Endothelial cell (in vitro differentiated cells): ENCODE measurements around the gene MAML2. TPM values are rescaled to one million over a fixed set of nuclear protein-coding genes. Genes with fewer than 3 reads are reported as not detected.
A peak's percentile ranks its signal among the peaks of the same experiment; 100 is the strongest.

Experiments
- DNase-seq: peaks from one replicate; pipeline ENCODE4 v3.0.0; 2021; ENCODE audit warnings: low spot score
- H3K27ac Mint-ChIP-seq: one replicate; pipeline ENCODE4 v1.8.0; 2021; ENCODE audit warnings: mixed read lengths, inconsistent platforms; ENCODE audit not compliant: unreplicated experiment
- H3K27me3 Mint-ChIP-seq: one replicate; pipeline ENCODE4 v1.8.0; 2021; ENCODE audit warnings: mild to moderate bottlenecking, moderate library complexity, mixed read lengths, inconsistent platforms; ENCODE audit not compliant: unreplicated experiment
- H3K36me3 Mint-ChIP-seq: one replicate; pipeline ENCODE4 v1.8.0; 2021; ENCODE audit warnings: mild to moderate bottlenecking, low read depth, mixed read lengths, inconsistent platforms; ENCODE audit not compliant: unreplicated experiment
- H3K4me1 Mint-ChIP-seq: one replicate; pipeline ENCODE4 v1.8.0; 2021; ENCODE audit warnings: mild to moderate bottlenecking, mixed read lengths, inconsistent platforms; ENCODE audit not compliant: unreplicated experiment
- H3K4me3 Mint-ChIP-seq: one replicate; pipeline ENCODE4 v1.8.0; 2021; ENCODE audit warnings: mild to moderate bottlenecking, mixed read lengths, inconsistent platforms; ENCODE audit not compliant: unreplicated experiment
- H3K9me3 Mint-ChIP-seq: one replicate; pipeline ENCODE4 v1.8.0; 2021; ENCODE audit warnings: mixed read lengths, inconsistent platforms; ENCODE audit not compliant: unreplicated experiment
- total RNA-seq: library from RNA; stranded (reverse); fragmentation: NEBNext Ultra II Directional; extraction: Animal tissue kit (Norgen Biotek cat#: 25700); gene quantifications from one replicate; pipeline ENCODE4 v1.2.1, GENCODE V29; 2021; ENCODE audit not compliant: unreplicated experiment
- TF ChIP-seq, protein P1 (sequence below): fragments of 200-600 bp; sonication (generic); IDR thresholded peaks from one replicate; pipeline ENCODE4 v1.5.0; 2021; ENCODE audit warnings: antibody characterized with exemption; ENCODE audit not compliant: unreplicated experiment

The MAML2 gene
- total RNA-seq, 1 donor from 2014 or later = 6.2 TPM

DNA sequence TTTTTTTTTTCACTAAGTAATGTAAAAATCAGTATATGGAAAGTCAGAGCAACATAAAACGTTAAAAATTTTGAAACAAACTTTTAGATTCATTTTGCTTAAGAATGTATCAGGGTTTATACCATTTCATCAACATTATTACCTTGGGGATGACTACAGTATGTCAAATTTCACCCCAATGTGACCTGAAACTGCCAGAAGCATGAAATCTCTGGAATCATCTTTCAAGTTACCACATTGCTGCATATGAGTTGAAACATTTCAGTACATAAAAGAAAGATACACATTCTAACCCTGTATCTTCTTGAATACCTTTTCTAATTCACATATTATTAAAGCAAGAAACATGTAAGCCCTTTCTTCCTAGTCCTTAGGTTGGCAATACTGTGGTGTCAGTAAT, 32.8 kb downstream of the MAML2 start:
- Mint-ChIP-seq H3K27ac (no peak overlapping the region), H3K4me1 (peaks cover 41% of the 10 kb centered on the region), H3K27me3 (peaks cover 3% of the 10 kb centered on the region), H3K9me3 (no peaks in the 10 kb centered on the region), H3K4me3 (no peak overlapping the region), H3K36me3 (no peaks in the 10 kb centered on the region)
- TF ChIP-seq, protein P1, sequence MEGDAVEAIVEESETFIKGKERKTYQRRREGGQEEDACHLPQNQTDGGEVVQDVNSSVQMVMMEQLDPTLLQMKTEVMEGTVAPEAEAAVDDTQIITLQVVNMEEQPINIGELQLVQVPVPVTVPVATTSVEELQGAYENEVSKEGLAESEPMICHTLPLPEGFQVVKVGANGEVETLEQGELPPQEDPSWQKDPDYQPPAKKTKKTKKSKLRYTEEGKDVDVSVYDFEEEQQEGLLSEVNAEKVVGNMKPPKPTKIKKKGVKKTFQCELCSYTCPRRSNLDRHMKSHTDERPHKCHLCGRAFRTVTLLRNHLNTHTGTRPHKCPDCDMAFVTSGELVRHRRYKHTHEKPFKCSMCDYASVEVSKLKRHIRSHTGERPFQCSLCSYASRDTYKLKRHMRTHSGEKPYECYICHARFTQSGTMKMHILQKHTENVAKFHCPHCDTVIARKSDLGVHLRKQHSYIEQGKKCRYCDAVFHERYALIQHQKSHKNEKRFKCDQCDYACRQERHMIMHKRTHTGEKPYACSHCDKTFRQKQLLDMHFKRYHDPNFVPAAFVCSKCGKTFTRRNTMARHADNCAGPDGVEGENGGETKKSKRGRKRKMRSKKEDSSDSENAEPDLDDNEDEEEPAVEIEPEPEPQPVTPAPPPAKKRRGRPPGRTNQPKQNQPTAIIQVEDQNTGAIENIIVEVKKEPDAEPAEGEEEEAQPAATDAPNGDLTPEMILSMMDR = no peak
- no peak for DNase-seq

DNA sequence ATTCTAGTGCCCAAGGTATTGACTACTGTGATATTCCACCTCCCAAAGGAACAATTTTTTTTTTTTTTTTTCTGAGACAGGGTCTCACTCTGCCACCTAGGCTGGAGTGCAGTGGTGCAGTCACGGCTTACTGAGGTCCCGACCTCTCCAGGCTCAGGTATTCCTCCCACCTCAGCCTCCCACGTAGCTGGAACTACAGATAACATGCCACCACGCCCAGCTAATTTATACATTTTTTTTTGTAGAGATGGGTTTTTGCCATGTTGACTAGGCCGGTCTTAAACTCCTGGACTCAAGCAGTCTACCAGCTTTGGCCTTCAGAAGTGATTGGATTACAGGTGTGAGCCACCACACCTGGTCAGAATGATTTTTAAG, 33.4 kb downstream of the MAML2 start:
- TF ChIP-seq, protein P1 = no peak

DNA sequence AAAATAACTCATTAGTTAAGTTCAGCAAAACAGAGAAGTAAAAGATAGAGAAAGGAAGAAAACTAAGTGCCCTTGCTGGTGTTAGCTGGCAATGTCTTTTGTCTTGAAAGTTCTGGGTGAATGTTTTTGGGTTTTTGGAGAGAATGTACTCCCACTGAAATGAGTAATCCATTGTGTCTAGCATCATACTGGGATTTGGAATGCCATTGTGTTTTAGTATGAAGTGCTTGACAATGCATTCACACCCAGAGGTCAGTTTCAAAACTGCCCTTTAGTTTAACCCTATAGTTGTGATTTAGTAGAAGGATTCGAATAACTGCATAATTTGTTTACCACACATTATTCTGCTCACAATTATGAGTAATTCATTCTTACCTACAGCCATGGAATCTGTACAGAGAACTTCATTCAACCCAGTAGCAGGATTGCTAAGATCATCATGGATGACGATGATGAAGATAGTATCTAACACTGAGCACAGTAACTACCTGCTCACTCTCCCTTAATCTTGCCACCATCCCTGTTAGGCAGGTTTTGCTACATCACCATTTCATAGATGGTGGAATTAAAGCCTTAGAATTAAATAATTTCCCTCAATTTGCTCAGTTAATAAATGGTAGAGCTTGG, 33.9 kb downstream of the MAML2 start:
- no peaks in the 10 kb centered on the region for H3K36me3 Mint-ChIP-seq
- TF ChIP-seq, protein P1 = no peak
- H3K4me3 Mint-ChIP-seq = no peak overlapping the region
- DNase-seq = no peak
- H3K9me3 Mint-ChIP-seq = no peaks in the 10 kb centered on the region
- H3K27me3 Mint-ChIP-seq = peaks cover 3% of the 10 kb centered on the region
- peak overlapping the region; percentile 90 for H3K27ac Mint-ChIP-seq
- peaks cover 32% of the 10 kb centered on the region for H3K4me1 Mint-ChIP-seq

More for the DNA sequence above, 33.4 kb downstream of the MAML2 start:
- H3K4me1 Mint-ChIP-seq = peaks cover 37% of the 10 kb centered on the region
- no peaks in the 10 kb centered on the region for H3K36me3 Mint-ChIP-seq
- H3K27ac Mint-ChIP-seq = peak overlapping the region; percentile 90
- H3K9me3 Mint-ChIP-seq = no peaks in the 10 kb centered on the region
- no peak overlapping the region for H3K4me3 Mint-ChIP-seq
- peaks cover 3% of the 10 kb centered on the region for H3K27me3 Mint-ChIP-seq
- DNase-seq = no peak

DNA sequence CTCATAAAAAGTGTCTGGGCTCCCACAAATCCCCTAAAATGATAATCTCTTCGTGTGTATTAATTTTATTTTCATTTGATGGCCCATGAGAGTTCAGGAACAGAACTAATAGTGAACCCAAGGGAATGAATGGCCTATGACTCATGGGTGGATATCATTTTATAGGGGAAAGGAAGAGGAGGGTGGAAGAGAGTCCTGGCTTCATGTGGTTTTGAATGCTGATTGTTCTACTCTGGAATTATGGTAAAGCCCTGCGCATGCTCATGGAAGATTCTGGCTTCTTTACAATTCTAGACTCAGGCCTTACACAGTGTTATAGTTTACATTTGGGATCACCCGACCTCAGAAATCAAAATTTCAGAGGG, 35.2 kb downstream of the MAML2 start:
- Mint-ChIP-seq H3K27me3 (peaks cover 3% of the 10 kb centered on the region), H3K4me3 (peak overlapping the region; percentile 15), H3K4me1 (peaks cover 25% of the 10 kb centered on the region), H3K36me3 (no peaks in the 10 kb centered on the region), H3K27ac (peak overlapping the region; percentile 96), H3K9me3 (no peaks in the 10 kb centered on the region)
- no peak for DNase-seq
- TF ChIP-seq, protein P1 = no peak

DNA sequence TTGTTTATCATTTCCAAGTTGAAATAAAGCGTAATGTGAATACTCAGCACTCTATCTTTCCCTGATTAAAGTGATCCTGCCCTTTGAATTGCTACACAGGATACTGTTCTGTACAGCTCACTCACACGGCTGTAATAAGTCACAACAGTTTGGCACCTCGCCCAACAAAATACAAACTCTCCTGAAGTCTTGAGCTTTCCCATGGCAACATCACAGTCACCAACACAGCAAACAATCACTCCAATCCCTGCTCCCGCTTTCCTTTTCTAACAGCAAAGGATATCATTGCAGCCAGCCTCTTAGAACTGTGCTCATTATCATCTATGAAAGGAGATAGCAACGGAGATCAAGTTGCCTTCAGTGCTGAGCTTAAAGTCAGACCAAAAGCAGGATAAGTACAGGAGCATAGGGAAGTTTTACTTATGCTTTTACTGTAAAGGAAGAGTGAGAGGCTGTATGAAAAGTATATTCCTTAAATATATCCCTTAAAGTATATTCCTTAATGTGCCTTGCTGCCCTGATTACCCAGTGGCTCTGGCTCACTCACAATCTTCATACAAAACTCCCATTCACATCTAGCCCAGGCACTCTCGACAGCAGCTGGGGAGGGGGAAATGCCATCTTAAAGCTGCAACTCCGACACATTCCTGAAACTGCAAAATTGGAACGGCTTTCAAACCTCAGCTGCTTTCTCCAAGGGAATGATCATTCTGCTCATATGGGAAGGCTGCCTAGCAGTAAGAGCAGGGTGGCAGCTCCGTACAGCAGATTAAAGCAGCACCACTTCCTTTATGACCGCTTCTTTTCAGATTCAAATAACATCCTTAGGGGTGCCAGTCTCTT, 35.8 kb downstream of the MAML2 start:
- H3K9me3 Mint-ChIP-seq = no peaks in the 10 kb centered on the region
- peaks cover 3% of the 10 kb centered on the region for H3K27me3 Mint-ChIP-seq
- H3K27ac Mint-ChIP-seq = peak overlapping the region; percentile 96
- TF ChIP-seq, protein P1 = no peak
- peak; percentile 60 for DNase-seq
- H3K36me3 Mint-ChIP-seq = no peaks in the 10 kb centered on the region
- peaks cover 23% of the 10 kb centered on the region for H3K4me1 Mint-ChIP-seq
- H3K4me3 Mint-ChIP-seq = peak overlapping the region; percentile 11
